IPS DF 4.7 (cell line): ENCODE results near the gene PPP1R9B.

Experiments
- DNase-seq: peaks from one replicate; pipeline ENCODE4 v3.0.0-alpha.2; 2013; ENCODE audit warnings: low spot score; ENCODE audit errors: extremely low read depth

PPP1R9B gene

DNA sequence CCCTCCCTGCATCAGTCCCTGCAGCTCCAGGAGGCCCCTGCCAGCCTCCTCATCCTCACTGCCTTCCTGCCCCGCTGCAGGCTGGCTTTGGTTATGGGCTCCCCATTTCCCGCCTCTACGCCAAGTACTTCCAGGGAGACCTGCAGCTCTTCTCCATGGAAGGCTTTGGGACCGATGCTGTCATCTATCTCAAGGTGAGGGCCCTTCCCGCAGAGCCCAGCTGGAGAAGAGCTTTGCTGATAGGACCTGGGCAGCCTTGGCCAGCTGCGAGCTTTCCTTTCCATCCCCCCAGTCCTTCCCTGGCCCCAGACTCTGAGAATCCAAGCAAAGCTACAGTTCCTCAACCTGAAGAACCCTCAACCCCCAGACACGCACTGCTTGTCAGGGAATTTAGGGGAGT, 41.3 kb downstream of the PPP1R9B start:
- DNase-seq = no peak

DNA sequence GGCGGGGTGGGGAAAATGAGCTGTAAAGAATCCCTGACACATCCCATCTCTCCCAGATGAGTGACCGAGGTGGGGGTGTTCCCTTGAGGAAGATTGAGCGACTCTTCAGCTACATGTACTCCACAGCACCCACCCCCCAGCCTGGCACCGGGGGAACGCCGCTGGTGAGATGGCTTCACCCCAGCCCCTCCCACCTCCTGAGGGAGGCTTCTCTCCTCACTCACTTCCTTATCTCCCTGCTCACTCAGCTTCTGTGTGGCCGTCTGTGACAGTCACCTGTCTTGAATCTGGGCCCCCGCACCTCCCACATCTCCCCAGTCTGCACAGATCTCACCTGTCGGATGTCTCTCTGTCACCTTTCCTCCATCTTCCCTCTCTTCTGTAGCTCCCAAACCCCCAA, 41.9 kb downstream of the PPP1R9B start:
- DNase-seq = no peak

DNA sequence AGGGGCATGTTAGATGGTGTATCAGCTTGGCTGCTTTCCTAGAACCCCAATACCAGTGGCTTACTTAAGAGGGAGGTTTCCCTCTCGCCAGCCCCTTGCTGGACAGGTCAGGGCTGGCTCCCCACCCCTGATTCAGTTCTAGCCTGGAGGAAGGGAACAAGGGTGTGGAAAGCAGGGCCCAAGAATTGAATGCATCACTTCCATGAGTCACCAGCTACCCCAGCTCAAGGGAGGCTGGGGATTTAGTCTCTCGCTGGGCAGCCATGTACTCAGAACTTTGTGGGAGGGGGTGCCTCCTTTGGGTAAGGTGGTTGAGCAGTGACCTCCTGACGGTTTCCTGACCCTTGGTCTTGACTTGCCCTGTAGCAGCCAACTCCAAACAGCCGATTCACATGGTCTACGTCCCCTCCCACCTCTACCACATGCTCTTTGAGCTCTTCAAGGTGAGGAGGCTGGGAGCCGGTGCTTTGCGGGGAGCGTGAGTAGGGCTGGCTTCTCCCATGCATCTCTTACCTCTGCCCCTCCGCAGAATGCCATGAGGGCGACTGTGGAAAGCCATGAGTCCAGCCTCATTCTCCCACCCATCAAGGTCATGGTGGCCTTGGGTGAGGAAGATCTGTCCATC, 42.6 kb downstream of the PPP1R9B start:
- no peak for DNase-seq

DNA sequence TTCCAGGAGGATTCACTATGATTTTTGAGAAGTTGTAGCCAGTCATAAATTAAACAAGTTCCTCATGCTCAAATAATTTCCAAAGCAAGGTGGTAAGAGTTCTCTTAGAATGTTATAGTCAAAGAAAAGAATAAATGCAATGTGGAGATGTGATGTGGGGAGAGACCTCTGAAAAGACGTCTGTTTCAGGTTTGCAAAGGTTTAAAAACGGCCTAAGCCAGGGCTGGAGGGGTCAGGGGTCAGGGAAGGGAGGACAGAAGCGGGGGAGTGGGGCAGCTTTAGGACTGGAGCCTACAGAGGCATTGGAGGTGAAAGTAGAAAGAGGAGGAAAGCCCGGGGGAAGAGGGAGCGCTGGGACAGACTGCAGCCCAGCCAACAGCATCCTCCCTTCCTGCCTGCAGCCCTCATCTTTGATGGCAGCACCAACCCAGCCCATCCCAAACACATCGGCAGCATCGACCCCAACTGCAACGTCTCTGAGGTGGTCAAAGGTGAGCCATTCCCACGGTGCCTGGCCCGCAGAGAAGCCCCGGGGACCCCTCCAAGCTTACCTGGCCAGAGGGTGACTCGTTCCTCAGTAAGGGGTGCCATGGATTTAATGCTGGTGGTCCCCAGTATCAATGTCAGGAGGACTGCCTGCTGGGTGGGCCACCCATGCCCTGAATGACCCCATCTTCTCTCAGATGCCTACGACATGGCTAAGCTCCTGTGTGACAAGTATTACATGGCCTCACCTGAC, 43.9 kb downstream of the PPP1R9B start:
- DNase-seq = no peak

DNA sequence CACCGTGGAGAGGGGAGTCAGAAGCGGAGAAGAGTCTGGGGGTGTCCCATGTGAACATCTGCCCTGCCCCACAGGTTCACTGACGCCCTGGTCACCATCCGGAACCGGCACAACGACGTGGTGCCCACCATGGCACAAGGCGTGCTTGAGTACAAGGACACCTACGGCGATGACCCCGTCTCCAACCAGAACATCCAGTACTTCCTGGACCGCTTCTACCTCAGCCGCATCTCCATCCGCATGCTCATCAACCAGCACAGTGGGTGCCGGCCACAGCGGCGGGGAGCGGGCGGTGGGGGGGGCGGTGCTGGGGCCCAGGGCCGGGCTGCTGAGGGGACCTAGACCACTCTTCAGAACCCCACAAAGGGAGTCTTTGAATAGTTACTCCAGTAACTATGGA, 44.7 kb downstream of the PPP1R9B start:
- DNase-seq = no peak

DNA sequence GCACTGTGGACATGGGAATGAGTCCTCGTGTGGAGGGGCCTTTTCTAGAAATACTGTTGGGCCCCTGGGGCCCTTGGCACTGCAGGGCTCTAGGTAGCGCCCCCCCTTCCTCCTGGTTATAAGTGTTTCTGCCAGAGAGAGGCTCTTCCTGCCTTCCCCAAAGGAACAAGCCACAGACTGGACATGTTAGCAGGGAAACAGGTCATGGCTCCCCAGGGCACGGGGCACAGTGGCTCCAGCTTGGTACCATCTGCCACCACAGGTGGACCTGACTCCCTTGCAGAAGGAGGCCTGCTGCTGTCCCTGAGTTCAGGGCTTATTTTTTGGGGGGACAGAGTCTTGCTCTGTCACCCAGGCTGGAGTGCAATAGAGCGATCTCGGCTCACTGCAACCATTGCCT, 46.5 kb downstream of the PPP1R9B start:
- DNase-seq = no peak

DNA sequence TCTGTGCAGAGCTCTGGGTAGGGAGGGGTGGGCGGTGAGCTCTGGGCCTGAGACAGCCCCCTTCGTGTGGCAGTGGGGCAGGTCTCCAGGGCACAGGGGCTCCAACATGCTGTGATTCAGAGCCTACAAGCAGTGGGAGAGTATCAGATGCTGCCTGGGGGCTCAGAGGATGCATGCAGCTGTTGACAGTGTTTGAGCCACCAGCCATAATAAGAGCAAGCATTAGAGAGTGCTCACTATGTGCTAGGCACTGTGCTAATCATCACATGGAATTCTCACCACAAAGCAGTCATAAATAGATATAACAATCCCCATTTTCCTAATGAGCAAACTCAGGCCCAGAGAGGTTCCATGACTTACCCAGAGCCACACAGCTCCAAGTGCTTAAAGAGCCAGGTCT, 47.2 kb downstream of the PPP1R9B start:
- no peak for DNase-seq

DNA sequence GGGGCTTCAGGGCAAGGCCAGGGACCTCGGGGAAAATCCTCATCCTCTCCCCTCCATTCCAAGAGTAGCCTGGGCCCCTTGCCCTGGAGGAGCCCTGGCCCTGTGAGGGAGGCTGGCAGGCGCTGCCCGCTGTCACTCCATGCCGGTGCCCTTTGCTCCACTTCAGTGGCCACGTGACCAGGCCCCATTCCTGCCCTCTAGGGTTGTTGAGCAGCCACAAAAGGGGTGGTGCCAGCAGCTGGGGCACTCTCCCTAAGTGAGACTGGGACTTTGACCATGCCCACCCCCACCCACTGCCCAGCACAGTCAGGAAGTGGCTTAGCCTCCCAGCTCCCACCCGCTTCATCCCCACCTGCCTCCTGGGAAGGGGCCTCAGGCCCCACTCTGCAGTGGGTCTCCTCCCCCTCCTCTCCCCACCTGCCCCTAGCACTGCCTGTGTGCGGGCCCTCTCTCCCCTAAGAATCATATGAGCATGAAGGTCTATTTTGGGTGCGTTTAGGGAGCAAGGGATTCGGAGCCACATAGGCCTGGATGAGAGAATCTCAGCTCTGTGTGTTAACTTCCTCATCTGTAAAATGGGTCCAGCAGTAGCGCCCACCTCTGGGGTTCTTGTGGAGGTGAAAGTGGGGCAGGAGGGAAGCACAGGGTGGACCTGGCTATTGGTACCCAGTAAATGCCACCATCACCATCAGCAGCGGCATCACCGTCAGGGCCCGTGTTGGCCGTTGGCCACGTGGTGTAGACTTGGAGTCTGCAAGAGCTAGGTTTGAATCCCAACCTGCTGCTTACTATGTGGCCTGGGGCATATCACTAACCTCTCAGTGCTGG, 48.1 kb downstream of the PPP1R9B start:
- DNase-seq = no peak

DNA sequence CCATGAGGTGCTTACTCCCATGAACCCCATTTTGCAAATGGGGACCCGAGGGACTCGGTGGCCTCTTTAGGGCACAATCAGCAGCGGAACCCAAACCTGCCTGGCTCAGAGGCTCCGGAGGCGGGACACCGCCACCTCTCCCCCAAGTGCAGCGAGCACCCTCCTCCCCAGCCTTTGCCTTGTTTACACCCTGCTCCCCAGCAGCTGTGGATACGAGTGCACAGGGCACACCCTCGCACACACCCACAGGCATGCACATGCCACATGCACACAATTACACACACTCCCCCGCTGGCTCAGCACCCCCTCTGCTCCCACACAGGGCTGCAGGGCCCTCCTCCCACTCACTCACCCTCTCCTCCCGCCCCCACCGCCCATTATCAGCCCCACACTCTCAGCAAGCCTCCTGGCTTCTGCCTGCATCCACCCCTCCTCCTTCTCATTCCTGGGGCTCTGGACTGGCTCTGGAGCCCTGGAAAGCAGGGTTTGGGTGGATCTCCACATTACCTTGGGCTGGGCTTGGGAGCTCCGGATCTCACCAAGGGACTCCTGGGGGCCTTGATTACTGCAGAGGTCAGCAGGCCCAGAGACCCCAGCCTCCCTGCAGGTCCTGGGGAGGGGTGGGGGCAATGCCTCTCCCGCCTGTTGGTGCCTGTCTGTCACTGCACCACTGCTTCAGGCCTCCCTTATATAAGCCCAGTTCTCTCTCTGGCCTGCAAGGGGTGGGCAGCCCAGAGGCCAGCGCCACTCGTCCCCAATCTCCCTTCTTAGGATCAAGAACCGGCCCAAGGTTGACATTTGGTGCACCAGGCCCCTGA, 48.9 kb downstream of the PPP1R9B start:
- DNase-seq = no peak

DNA sequence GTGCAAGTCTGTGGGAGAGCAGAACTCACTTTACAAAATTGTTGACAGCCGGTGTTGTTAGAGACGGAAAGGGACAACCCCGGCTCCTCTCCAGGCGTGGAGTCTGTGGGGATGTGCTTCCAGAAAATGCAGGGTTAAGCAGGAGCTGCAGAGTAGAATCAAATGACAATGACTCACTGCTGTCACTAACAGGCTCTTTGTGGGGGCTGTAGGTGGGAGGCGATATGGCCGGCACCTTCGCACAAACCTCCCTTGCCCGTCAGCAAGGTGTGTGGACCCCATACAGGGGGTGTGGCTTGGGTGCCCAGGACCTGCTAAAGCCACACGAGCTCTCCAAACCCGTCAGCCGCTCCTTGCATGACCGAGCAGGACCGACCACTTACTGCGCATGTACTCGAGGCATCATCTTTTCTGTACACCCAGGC, 49.5 kb downstream of the PPP1R9B start:
- no peak for DNase-seq

DNA sequence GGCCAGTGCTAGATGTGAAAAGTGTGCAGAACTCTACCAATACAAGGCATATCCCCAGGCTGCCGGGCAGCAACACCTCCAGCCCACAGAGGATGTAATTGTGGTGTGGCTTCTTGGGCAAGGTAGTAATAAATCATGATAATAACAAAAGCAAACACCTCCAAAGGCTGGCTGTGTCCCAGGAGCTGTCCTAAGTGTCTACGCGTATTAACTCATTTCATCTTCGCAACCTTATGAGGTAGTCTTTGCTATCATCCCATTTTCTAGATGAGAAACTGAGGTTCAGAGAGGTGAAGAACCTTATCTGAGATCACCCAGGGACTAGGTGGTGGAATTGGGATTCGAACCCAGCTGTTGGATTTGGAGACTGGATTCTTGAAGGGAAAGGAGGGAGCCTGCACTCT, 50.0 kb downstream of the PPP1R9B start:
- no peak for DNase-seq

DNA sequence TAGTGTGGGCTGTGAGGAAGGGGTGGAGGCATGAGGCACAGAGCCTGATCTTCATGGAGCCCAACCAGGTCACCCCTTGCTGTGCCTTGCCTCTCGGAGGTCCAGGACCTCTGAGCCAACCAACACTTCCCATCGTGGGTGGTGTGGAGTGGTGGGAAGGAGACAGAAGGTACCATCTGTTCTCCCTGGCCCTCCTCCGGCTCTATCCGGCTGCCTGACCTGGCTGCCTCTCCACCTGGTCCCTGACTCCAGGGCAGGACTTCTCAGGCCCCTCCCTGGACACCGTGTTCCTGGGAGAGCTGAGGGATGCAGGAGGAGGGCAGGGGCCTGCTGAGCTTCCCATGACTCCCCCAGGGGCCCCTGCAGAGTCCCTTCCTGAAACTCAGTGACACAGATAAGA, 51.5 kb downstream of the PPP1R9B start:
- no peak for DNase-seq

DNA sequence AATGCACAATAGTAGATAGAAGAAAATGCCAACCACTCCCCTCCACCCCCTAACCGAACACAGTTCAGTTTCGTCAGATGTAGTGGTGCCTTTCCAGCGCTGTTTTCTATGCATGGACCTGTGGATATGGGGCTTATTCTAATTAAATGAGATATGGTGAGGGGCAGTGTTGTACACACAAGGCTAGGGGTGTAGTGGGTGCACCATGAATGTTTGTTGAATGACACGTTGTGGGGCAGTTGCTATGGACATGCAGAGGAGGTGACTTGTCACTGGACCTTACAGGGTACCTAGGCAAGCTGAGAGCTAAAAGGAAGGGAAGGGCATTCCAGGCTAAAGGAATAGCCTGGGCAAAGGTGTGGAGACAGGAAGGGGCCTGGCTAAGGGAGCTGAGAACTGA, 51.9 kb downstream of the PPP1R9B start:
- DNase-seq = no peak

DNA sequence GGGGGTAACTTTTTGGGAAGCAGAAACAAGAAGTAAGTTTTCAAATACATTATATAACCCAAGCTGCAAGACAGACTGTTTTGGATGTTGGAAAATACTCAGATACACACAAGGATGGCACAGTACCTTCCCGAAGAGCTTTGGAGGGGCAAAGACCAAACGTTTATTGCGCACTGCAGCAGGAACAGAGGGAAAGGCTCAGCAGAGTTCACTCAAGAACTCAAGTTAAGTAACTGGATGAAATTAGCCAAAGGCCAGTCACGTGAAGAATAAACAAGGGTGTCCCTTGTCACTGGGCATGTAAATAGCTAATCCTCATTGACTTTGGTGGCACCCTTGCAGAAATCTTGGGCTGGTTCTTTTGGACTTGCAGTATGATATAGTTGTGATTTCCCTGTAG, 52.6 kb downstream of the PPP1R9B start:
- DNase-seq = no peak

DNA sequence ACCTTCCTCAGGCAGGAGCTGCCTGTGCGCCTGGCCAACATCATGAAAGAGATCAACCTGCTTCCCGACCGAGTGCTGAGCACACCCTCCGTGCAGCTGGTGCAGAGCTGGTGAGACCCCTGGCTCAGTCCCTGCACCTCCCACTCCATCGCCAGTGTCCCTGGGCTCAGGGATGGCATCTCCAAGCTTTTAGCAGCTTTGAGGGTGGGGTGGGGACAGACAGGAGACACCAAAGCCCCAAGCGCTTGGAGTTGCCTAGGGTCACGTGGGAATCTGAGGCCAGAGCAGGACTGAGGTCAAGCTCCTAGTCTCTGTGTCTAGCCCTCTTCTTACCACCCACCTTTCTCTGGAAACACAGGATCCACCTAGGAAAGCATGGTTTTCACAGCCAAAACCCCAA, 53.0 kb downstream of the PPP1R9B start:
- no peak for DNase-seq

DNA sequence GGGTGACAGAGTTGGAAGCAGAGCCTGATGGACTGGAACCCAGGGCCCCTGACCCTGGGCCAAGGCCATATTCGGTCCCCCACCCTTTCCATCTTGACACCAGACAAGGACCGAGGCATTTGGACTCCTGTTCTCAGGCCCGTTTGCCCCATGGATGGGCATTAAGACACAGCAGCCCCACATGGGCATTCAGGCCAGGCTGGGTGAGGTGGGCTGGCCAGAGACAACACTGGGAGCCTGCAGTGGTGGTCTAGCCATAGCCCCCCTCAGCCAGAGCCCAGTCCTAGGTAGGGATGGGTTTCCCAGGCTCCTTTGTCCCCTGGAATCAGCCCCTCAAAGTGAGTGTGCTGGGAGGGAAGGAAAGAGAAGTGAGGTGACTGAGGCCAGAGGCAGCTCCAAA, 53.7 kb downstream of the PPP1R9B start:
- DNase-seq = no peak

DNA sequence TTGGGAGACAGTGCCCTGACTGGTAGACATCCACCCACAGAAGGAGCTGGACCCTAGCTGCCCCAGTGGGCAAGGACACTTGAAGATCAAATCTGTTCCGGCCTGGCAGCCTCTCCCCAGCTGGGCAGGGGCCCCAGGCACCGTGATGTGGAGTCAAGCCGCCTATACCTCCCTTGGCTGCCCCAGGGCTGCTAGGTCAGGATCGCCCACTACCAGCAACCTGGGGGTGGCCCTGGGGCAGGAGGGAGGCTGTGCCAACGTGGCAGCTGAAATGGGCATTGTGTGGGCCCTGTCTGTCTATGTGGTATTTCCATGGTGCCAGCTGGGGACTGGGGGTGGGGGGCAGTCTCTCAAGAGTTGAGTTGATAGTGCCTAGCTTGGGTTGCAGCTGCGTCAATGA, 54.4 kb downstream of the PPP1R9B start:
- no peak for DNase-seq

DNA sequence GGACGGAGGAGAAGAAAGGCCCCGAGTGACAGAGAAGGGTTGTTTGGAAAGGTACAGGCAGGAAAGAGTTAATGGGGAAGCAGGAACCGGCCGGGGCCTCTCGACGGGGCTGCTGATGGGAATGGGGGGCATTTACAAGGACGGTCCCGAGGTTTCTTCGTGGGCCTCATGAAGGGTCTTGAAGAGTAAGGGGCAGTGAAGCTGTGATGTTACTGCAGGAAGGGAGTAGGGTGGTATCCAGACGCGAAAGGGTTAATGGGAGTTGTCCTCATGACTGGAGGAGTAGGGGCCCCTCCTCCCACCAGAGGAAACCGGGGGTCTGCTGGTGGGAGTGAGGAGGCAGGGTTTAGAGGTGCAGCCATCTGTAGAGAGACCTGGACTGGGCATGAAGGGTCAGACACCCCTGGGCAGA, 54.8 kb downstream of the PPP1R9B start:
- DNase-seq = no peak

DNA sequence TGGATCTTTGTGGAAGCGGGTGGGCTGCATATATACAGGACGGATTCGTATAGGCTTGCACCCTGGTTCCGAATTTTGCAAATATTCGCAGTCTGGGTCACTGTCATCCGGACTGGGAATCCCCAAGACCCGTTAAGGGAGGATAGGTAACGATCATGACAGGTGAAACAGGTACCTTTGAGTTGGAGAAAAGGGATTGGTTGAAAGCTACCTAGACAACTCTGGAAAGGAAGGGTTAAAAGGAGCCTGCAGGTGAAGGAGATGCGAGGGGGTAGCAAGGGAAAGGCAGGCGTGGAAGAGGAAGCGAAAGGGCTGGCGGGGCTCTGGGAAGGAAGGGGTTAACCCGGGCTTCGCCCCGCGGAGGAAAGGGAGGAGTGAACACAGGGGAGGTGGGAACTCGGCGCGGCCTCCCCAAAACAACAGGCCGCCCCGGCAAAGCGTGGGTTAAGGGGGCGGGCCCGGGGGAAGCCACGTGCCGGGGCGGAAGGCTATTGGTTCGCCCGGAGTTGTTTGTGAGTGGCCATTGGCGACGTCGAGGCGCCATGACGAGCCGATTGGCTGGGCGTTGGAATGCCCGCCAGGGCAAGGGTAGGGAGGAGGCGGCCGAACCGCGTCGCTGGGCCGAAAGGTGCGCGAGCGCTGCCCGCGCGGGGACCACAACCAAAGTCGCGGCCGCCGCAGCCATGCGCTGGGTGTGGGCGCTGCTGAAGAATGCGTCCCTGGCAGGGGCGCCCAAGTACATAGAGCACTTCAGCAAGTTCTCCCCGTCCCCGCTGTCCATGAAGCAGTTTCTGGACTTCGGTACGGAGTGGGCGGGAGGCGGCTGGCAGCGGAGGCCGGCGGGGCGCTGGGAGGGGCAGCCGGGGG, 55.5 kb downstream of the PPP1R9B start, which contains the start of gene PDK2:
TSS of gene PDK2 (plus strand) at position 599 of the 867 bp plus-strand sequence. CDS start at position 684, 85 bp downstream.
- no peak for DNase-seq

DNA sequence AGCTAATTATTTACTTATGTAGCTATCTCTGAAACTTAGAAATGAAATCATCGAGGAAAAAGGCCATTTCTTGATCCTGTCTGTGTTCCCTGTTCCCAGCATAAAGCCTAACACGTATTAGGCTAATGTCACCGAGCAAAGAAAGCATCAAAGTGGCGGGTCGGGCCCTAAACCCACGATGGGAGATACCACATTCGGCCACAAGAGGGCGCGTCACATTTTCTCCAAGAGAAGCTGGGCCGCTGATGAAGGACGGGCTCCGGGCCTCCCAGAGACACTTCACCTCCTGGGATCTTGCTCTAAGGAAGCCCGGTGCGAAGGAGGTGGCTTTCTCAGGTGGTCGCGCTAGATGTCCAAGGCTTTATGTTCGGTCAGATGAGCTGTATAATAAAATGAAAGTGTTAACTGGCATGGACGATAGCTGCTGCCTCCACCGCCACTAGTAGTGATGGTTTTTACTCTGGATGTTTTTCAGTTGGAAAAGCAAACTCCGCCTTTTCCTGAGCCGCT, 56.2 kb downstream of the PPP1R9B start:
- DNase-seq = no peak
